MCF 10A (cell line): ENCODE data around the gene RAP1A. TPM values are rescaled to one million over a fixed set of nuclear protein-coding genes. Genes with fewer than 3 reads are reported as not detected.

Experiments
- BruUV-seq: library from RNA; stranded (reverse); fragments of 400-500 nt; replicated peaks from 2 replicates; lab custom pipeline; 2021; lab: Mats Ljungman, UMichigan
- CTCF ChIA-PET: fragments of 300-600 bp; sonication (Branson Sonifier 250); formaldehyde crosslinking; extraction: SDS; loops from one replicate; lab custom pipeline; 2021; ENCODE audit warnings: antibody characterized with exemption, inconsistent platforms; lab: Yijun Ruan, JAX
- POLR2A ChIA-PET: fragments of 300-600, 350-650 bp; sonication (Branson Sonifier 250); formaldehyde crosslinking; extraction: SDS; loops from one replicate; lab custom pipeline; 2020; ENCODE audit warnings: antibody characterized with exemption, inconsistent platforms; lab: Yijun Ruan, JAX
- DNase-seq: peaks from one replicate; pipeline ENCODE4 v3.0.0-alpha.2; 2018; ENCODE audit not compliant: unreplicated experiment
- H3K27ac Mint-ChIP-seq: one replicate; pipeline ENCODE4 v1.8.0; 2022; ENCODE audit warnings: mild to moderate bottlenecking, low read depth, mixed read lengths; ENCODE audit not compliant: unreplicated experiment
- H3K27me3 Mint-ChIP-seq: one replicate; pipeline ENCODE4 v1.8.0; 2022; ENCODE audit warnings: mixed read lengths; ENCODE audit not compliant: insufficient read depth, unreplicated experiment
- H3K36me3 Mint-ChIP-seq: one replicate; pipeline ENCODE4 v1.8.0; 2022; ENCODE audit warnings: mild to moderate bottlenecking, moderate library complexity, mixed read lengths; ENCODE audit not compliant: insufficient read depth, unreplicated experiment
- H3K4me1 Mint-ChIP-seq: one replicate; pipeline ENCODE4 v1.8.0; 2022; ENCODE audit warnings: mixed read lengths; ENCODE audit not compliant: insufficient read depth, unreplicated experiment
- H3K4me3 Mint-ChIP-seq: one replicate; pipeline ENCODE4 v1.8.0; 2022; ENCODE audit warnings: mild to moderate bottlenecking, moderate library complexity, mixed read lengths; ENCODE audit not compliant: unreplicated experiment
- H3K9me3 Mint-ChIP-seq: one replicate; pipeline ENCODE4 v1.8.0; 2022; ENCODE audit warnings: mixed read lengths; ENCODE audit not compliant: unreplicated experiment
- intact Hi-C: fragments of 100-400 bp; cut with micrococcal nuclease; formaldehyde crosslinking; loops from 2 replicates; pipeline ENCODE4 v1.14.1; 2022
- total RNA-seq: library from RNA; stranded (reverse); gene quantifications from 2 replicates; pipeline ENCODE4 v1.2.3, GENCODE V29; 2022
- TF ChIP-seq, protein P1 (sequence below): fragments of 200-600 bp; IDR thresholded peaks from one replicate; pipeline ENCODE4 v1.8.0; 2022; ENCODE audit warnings: antibody characterized with exemption, mild to moderate bottlenecking; ENCODE audit not compliant: unreplicated experiment

RAP1A gene
- total RNA-seq, 1 experiment from 2014 or later: 39.3 TPM

DNA sequence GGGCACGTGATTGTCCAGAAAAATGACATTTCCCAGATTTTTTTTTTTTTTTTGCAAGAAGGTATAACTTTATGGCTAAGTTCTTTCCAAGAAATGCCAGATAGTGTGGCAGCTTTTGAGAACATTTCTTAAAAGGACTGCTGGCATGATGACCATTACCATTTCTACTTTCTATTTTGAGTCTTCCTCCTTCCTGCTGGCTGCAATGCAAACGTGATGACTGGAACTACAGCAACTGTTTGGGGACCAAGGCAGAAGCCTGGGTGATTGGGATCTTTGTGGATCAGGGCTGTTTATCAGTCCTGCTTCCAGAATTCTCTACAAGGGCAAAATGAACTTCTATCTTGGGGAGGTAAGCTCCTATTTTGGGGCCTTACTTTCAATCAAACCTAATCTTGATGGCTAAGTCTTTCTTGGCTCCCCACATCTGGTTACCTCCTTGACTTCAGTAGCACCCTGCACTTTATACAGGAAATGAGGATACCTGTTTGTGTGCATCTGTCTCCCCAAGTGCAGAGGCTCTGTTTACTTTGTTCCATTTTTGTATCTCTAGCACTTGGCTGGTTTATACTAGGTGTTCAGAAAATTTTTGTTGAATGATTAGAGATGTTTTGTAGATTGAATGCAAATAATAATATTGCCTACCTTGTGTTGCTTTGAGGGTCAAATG lies 132.5 kb downstream of the RAP1A start:
- no peak overlapping the region for H3K4me3 Mint-ChIP-seq
- ChIA-PET CTCF (interaction anchor here (0.6 to 2.5 kb wide), 6 partner anchors 15 to 1241 kb away, joined by 4 to 10 read pairs (median 5); no protein-coding TSS in a partner anchor), POLR2A (interaction anchor here (0.6 to 1.8 kb wide), 4 partner anchors 13 to 422 kb away, joined by 3 to 16 read pairs (median 4); partner anchors contain the start of gene INKA2)
- no peak overlapping the region for H3K27ac Mint-ChIP-seq
- intact Hi-C loops: no loop called here
- BruUV-seq: no TSS peak
- H3K27me3 Mint-ChIP-seq: no peaks in the 10 kb centered on the region
- TF ChIP-seq, protein P1, sequence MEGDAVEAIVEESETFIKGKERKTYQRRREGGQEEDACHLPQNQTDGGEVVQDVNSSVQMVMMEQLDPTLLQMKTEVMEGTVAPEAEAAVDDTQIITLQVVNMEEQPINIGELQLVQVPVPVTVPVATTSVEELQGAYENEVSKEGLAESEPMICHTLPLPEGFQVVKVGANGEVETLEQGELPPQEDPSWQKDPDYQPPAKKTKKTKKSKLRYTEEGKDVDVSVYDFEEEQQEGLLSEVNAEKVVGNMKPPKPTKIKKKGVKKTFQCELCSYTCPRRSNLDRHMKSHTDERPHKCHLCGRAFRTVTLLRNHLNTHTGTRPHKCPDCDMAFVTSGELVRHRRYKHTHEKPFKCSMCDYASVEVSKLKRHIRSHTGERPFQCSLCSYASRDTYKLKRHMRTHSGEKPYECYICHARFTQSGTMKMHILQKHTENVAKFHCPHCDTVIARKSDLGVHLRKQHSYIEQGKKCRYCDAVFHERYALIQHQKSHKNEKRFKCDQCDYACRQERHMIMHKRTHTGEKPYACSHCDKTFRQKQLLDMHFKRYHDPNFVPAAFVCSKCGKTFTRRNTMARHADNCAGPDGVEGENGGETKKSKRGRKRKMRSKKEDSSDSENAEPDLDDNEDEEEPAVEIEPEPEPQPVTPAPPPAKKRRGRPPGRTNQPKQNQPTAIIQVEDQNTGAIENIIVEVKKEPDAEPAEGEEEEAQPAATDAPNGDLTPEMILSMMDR: no peak
- H3K9me3 Mint-ChIP-seq: no peaks in the 10 kb centered on the region
- no peaks in the 10 kb centered on the region for H3K36me3 Mint-ChIP-seq
- peaks cover 6% of the 10 kb centered on the region for H3K4me1 Mint-ChIP-seq
- no peak for DNase-seq

DNA sequence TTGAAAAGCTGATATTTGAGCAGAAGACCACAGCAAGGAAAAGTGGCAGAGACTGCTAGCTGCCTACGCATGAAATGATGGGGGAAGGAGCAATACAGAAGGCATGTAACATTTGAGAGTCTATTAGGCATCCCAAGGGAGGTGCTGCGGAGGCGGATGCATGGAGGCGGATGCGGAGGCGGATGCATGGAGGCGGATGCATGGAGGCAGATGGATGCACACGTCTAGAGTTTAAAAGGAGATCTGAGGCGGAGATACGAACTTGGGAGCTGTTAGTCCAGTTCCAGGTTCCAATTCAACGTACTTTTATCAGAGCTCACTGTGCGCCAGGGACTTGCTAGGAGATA lies 135.4 kb downstream of the RAP1A start:
- H3K36me3 Mint-ChIP-seq: peaks cover 25% of the 10 kb centered on the region
- H3K27ac Mint-ChIP-seq: peak overlapping the region; percentile 95
- POLR2A ChIA-PET: interaction anchor here (0.6 to 5.3 kb wide), 21 partner anchors 9 to 797 kb away, joined by 3 to 86 read pairs (median 4); partner anchors contain the start of genes ATP5PB, INKA2, RAP1A and WDR77
- intact Hi-C loops: loop anchor here (2.0 kb wide), 2 partner anchors 40 to 274 kb away; no protein-coding TSS in a partner anchor
- CTCF ChIA-PET: interaction anchor here (0.6 to 2.9 kb wide), 30 partner anchors 10 to 1346 kb away, joined by 3 to 24 read pairs (median 4); partner anchors contain the start of gene INKA2
- no TSS peak for BruUV-seq
- H3K4me3 Mint-ChIP-seq: peak overlapping the region; percentile 95
- no peaks in the 10 kb centered on the region for H3K27me3 Mint-ChIP-seq
- H3K4me1 Mint-ChIP-seq: peaks cover 6% of the 10 kb centered on the region
- no peak for DNase-seq
- no peaks in the 10 kb centered on the region for H3K9me3 Mint-ChIP-seq
- TF ChIP-seq, protein P1: no peak

DNA sequence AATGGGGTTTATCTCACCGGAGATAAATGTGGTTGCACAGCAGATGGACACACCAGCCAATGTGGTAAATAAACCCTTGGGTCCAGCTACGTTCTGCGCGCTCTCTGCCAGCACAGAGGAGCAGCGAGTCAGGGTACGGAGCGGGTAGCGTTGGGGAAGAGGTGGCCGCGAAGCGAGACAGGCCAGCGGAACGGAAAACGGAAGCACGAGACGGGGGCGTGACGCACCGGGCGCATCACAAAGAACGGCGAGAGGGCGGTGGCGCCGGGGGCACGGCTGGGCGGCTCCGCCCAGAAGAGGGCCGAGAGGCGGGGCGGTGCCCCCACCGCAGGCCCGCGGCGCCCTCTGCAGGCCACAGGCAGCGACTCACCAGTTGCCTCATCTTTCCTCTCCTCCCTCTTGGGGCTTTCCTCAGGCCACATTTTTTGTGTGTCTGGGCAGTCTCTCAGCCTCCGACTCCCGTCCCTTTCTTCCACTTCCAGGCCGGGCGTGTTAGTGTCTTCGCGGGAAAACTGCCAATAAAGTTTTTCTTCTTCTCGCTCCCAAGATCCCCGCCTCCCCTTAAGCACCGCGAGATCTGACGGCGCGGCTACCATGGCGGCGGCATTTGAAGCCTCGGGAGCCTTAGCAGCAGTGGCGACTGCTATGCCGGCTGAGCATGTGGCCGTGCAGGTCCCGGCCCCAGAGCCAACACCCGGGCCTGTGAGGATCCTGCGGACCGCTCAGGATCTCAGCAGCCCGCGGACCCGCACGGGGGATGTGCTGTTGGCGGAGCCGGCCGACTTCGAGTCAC lies 135.9 kb downstream of the RAP1A start, which contains the start of gene DDX20:
TSS of gene DDX20 (plus strand) at position 571 of the 793 bp plus-strand sequence. CDS start at position 595, 24 bp downstream.
- BruUV-seq: no TSS peak
- POLR2A ChIA-PET: interaction anchor here (0.6 to 5.3 kb wide), 23 partner anchors 8 to 798 kb away, joined by 3 to 86 read pairs (median 4); partner anchors contain the start of genes ATP5PB, INKA2, RAP1A and WDR77
- peak within 1 kb of the TSS; percentile 95 for H3K4me3 Mint-ChIP-seq
- H3K4me1 Mint-ChIP-seq: peaks cover 6% of the 10 kb centered on the region
- H3K9me3 Mint-ChIP-seq: no peaks in the 10 kb centered on the region
- H3K36me3 Mint-ChIP-seq: peaks cover 31% of the 10 kb centered on the region
- TF ChIP-seq, protein P1: peak; percentile 88
- CTCF ChIA-PET: interaction anchor here (0.6 to 2.9 kb wide), 30 partner anchors 10 to 636 kb away, joined by 3 to 24 read pairs (median 4); partner anchors contain the start of gene INKA2
- H3K27me3 Mint-ChIP-seq: no peaks in the 10 kb centered on the region
- intact Hi-C loops: loop anchor here (2.0 kb wide), 2 partner anchors 41 to 275 kb away; no protein-coding TSS in a partner anchor
- DNase-seq: peak; percentile 96
- H3K27ac Mint-ChIP-seq: peak within 1 kb of the TSS; percentile 95
